H9 (cell line): ENCODE results near the gene NLRP4. TPM values are rescaled to one million over a fixed set of nuclear protein-coding genes. Genes with fewer than 3 reads are reported as not detected.

Source experiments
- DNase-seq: peaks from one replicate; pipeline ENCODE4 v3.0.0-alpha.2; 2017
- H2AFZ ChIP-seq: one replicate; pipeline ENCODE4 v1.6.1; 2013; ENCODE audit warnings: mild to moderate bottlenecking, low read length, control low read depth, moderate library complexity
- H2AK5ac ChIP-seq: 2 replicates; pipeline ENCODE4 v1.6.1; 2013; ENCODE audit warnings: low read length, control low read depth, mixed read lengths; ENCODE audit not compliant: insufficient read length
- H2BK120ac ChIP-seq: one replicate; pipeline ENCODE4 v1.6.1; 2013; ENCODE audit warnings: low read depth, mild to moderate bottlenecking, low read length, control low read depth, inconsistent platforms; ENCODE audit not compliant: poor library complexity, severe bottlenecking
- H2BK12ac ChIP-seq: 2 replicates; pipeline ENCODE4 v1.6.1; 2013; ENCODE audit warnings: low read length, control low read depth, mixed read lengths, low read depth; ENCODE audit not compliant: insufficient read length
- H2BK15ac ChIP-seq: 2 replicates; pipeline ENCODE4 v1.6.1; 2013; ENCODE audit warnings: low read depth, low read length, control low read depth
- H2BK20ac ChIP-seq: one replicate; pipeline ENCODE4 v1.6.1; 2013; ENCODE audit warnings: low read depth, mild to moderate bottlenecking, low read length, control low read depth, inconsistent platforms; ENCODE audit not compliant: poor library complexity, severe bottlenecking
- H2BK5ac ChIP-seq: 2 replicates; pipeline ENCODE4 v1.6.1; 2013; ENCODE audit warnings: low read length, control low read depth, mixed read lengths; ENCODE audit not compliant: insufficient read length
- H3K14ac ChIP-seq: 2 replicates; pipeline ENCODE4 v1.6.1; 2013; ENCODE audit warnings: low read length, control low read depth; ENCODE audit not compliant: insufficient read depth
- H3K18ac ChIP-seq: 2 replicates; pipeline ENCODE4 v1.6.1; 2013; ENCODE audit warnings: low read depth, mild to moderate bottlenecking, mixed read lengths, low read length, control low read depth; ENCODE audit not compliant: insufficient read length
- H3K23ac ChIP-seq: 2 replicates; pipeline ENCODE4 v1.6.1; 2013; ENCODE audit warnings: low read length, control low read depth, mixed read lengths, low read depth; ENCODE audit not compliant: insufficient read length
- H3K23me2 ChIP-seq: 2 replicates; pipeline ENCODE4 v1.6.1; 2013; ENCODE audit warnings: low read depth, mild to moderate bottlenecking, mixed read lengths, low read length, control low read depth; ENCODE audit not compliant: insufficient read length, poor library complexity, severe bottlenecking
- H3K27ac ChIP-seq: 2 replicates; pipeline ENCODE4 v1.5.1; 2013; ENCODE audit warnings: low read length, control low read depth, mixed read lengths, low read depth; ENCODE audit not compliant: insufficient read length
- H3K27me3 ChIP-seq: 2 replicates; pipeline ENCODE4 v1.6.1; 2013; ENCODE audit warnings: low read length, control low read depth, inconsistent platforms; ENCODE audit not compliant: insufficient read depth
- H3K4ac ChIP-seq: 2 replicates; pipeline ENCODE4 v1.6.1; 2013; ENCODE audit warnings: low read depth, mild to moderate bottlenecking, control low read depth, inconsistent platforms, low read length, moderate library complexity
- H3K4me1 ChIP-seq: 2 replicates; pipeline ENCODE4 v1.6.1; 2013; ENCODE audit warnings: low read length, control low read depth, inconsistent platforms; ENCODE audit not compliant: insufficient read depth
- H3K4me2 ChIP-seq: 2 replicates; pipeline ENCODE4 v1.6.1; 2013; ENCODE audit warnings: low read length, control low read depth, mixed read lengths; ENCODE audit not compliant: insufficient read length, insufficient read depth
- H3K56ac ChIP-seq: 2 replicates; pipeline ENCODE4 v1.6.1; 2013; ENCODE audit warnings: low read depth, mild to moderate bottlenecking, mixed read lengths, low read length, control low read depth; ENCODE audit not compliant: insufficient read length
- H3K79me1 ChIP-seq: 2 replicates; pipeline ENCODE4 v1.6.1; 2013; ENCODE audit warnings: low read depth, mild to moderate bottlenecking, moderate library complexity, low read length, control low read depth, inconsistent platforms; ENCODE audit not compliant: insufficient read depth, poor library complexity, severe bottlenecking
- H3K79me2 ChIP-seq: 2 replicates; pipeline ENCODE4 v1.6.1; 2013; ENCODE audit warnings: low read length, control low read depth, inconsistent platforms; ENCODE audit not compliant: insufficient read depth
- H3K9ac ChIP-seq: 2 replicates; pipeline ENCODE4 v1.6.1; 2013; ENCODE audit warnings: low read length, control low read depth, mixed read lengths; ENCODE audit not compliant: insufficient read length; ENCODE audit errors: extremely low read depth
- H3K9me3 ChIP-seq: one replicate; pipeline ENCODE4 v1.6.1; 2013; ENCODE audit warnings: low read depth, low read length, inconsistent platforms; ENCODE audit not compliant: control insufficient read depth
- H3T11ph ChIP-seq: one replicate; pipeline ENCODE4 v1.6.1; 2013; ENCODE audit warnings: mild to moderate bottlenecking, low read length, control low read depth, inconsistent platforms
- H4K20me1 ChIP-seq: one replicate; pipeline ENCODE4 v1.6.1; 2013; ENCODE audit not compliant: control insufficient read depth, insufficient read length, insufficient read depth
- H4K5ac ChIP-seq: 2 replicates; pipeline ENCODE4 v1.6.1; 2013; ENCODE audit warnings: low read depth, mild to moderate bottlenecking, mixed read lengths, low read length, control low read depth; ENCODE audit not compliant: insufficient read length
- H4K8ac ChIP-seq: replicated peaks from 2 replicates; pipeline ENCODE4 v1.6.1; 2013; ENCODE audit warnings: low read length, control low read depth, mixed read lengths, low read depth; ENCODE audit not compliant: insufficient read length
- H4K91ac ChIP-seq: 2 replicates; pipeline ENCODE4 v1.6.1; 2013; ENCODE audit warnings: low read depth, mild to moderate bottlenecking, moderate library complexity, mixed read lengths, low read length, control low read depth; ENCODE audit not compliant: insufficient read length
- H3K27ac Mint-ChIP-seq, 3 experiments: 2 replicates in 2 of 3; 3 replicates in 1 of 3; pipeline ENCODE4 v1.8.0; 2020 to 2021; ENCODE audit warnings: mixed read lengths in 3 of 3, mild to moderate bottlenecking in 1 of 3, moderate library complexity in 1 of 3
- H3K27me3 Mint-ChIP-seq: 2 replicates; pipeline ENCODE4 v1.8.0; 2021; ENCODE audit warnings: low read depth, mild to moderate bottlenecking, moderate library complexity, mixed read lengths
- H3K36me3 Mint-ChIP-seq, 3 experiments: 2 replicates in 2 of 3; 3 replicates in 1 of 3; pipeline ENCODE4 v1.8.0; 2020 to 2021; ENCODE audit warnings: low read depth in 3 of 3, mixed read lengths in 3 of 3; ENCODE audit not compliant: insufficient read depth in 1 of 3
- H3K4me1 Mint-ChIP-seq, 2 experiments: 2 replicates each; pipeline ENCODE4 v1.8.0; 2020; ENCODE audit warnings: mixed read lengths in 2 of 2
- H3K4me3 Mint-ChIP-seq, 2 experiments: 2 replicates in 1 of 2; 3 replicates in 1 of 2; pipeline ENCODE4 v1.8.0; 2020 to 2021; ENCODE audit warnings: mild to moderate bottlenecking in 2 of 2, mixed read lengths in 2 of 2, moderate library complexity in 1 of 2
- H3K9me3 Mint-ChIP-seq, 2 experiments: 2 replicates in 1 of 2; 3 replicates in 1 of 2; pipeline ENCODE4 v1.8.0; 2020; ENCODE audit warnings: mild to moderate bottlenecking in 2 of 2, mixed read lengths in 2 of 2, moderate library complexity in 1 of 2
- CTCF ChIP-seq: fragments of 200-600 bp; sonication (generic); conservative IDR thresholded peaks from 3 replicates; pipeline ENCODE4 v1.8.0; 2021; ENCODE audit warnings: antibody characterized with exemption, mild to moderate bottlenecking
- WGBS: extraction: QIAGEN DNeasy Blood & Tissue Kit; methylation state at CpG from one replicate; pipeline ENCODE4 v1.1.7; 2013; ENCODE audit warnings: missing lambda C conversion rate, low lambda C conversion rate, mixed read lengths; ENCODE audit not compliant: insufficient read length; ENCODE audit errors: extremely low coverage; 5-methylcytosine and 5-hydroxymethylcytosine counted together
- total RNA-seq: library from RNA; stranded (reverse); gene quantifications from 2 replicates; pipeline ENCODE4 v1.2.1, GENCODE V29; 2021

NLRP4 gene
- total RNA-seq, 1 experiment from 2014 or later, result not detected

- H3K23ac ChIP-seq, result no peak overlapping the region
- H2BK120ac ChIP-seq, result no peak overlapping the region
- H3K27me3 ChIP-seq, result no peaks in the 10 kb centered on the region
- no peaks in the 10 kb centered on the region; the same call in 1 of the 2 replicates for H3K27me3 Mint-ChIP-seq
- peaks cover 86 to 93% of the 10 kb centered on the region in 2 experiments for H3K9me3 Mint-ChIP-seq
- no peak overlapping the region for H4K8ac ChIP-seq
- H2BK15ac ChIP-seq, result no peak overlapping the region
- H3K36me3 Mint-ChIP-seq, result peaks cover 6 to 41% (median 9%) of the 10 kb centered on the region in 3 experiments; a peak in 6 of 7 replicates
- no peak overlapping the region for H2BK12ac ChIP-seq
- no peak overlapping the region for H3K27ac Mint-ChIP-seq
- no peak overlapping the region for H2AK5ac ChIP-seq
- no peaks in the 10 kb centered on the region for H3K4me1 ChIP-seq
- no peak for DNase-seq
- no peak overlapping the region for H3K9ac ChIP-seq
- no peak overlapping the region for H2BK20ac ChIP-seq
- no peaks in the 10 kb centered on the region for H3K4me1 Mint-ChIP-seq
- no peak overlapping the region for H3K4ac ChIP-seq
- H3K56ac ChIP-seq, result no peak overlapping the region
- H3K4me2 ChIP-seq, result no peak overlapping the region
- no peak overlapping the region for H4K91ac ChIP-seq
- H3K79me2 ChIP-seq, result no peaks in the 10 kb centered on the region
- H3K79me1 ChIP-seq, result no peaks in the 10 kb centered on the region
- peaks cover 91% of the 10 kb centered on the region for H3K9me3 ChIP-seq
- no peak overlapping the region for H4K5ac ChIP-seq
- WGBS, result no CpG with 5 or more reads among the region's 3 CpGs
- H3K4me3 Mint-ChIP-seq, result no peak overlapping the region
- no peaks in the 10 kb centered on the region for H4K20me1 ChIP-seq
- H3K27ac ChIP-seq, result no peak overlapping the region
- no peaks in the 10 kb centered on the region for H3K23me2 ChIP-seq
- no peak overlapping the region for H2AFZ ChIP-seq
- no peak overlapping the region for H3T11ph ChIP-seq
- H2BK5ac ChIP-seq, result no peak overlapping the region
- no peak for TF ChIP-seq CTCF
- H3K18ac ChIP-seq, result no peak overlapping the region
- H3K14ac ChIP-seq, result no peak overlapping the region
These were observed 30.2 kb downstream of the NLRP4 start for GRCh38 chr19:55866521-55866920.
